GM12874 (cell line): ENCODE measurements around the gene CR2.

Experiments used
- TF ChIP-seq, protein P1 (sequence below): IDR thresholded peaks from 2 replicates; pipeline ENCODE4 v1.5.1; 2011; ENCODE audit warnings: low read depth, mild to moderate bottlenecking, control low read depth, low read length, moderate library complexity; ENCODE audit not compliant: insufficient read depth

CR2 gene

DNA sequence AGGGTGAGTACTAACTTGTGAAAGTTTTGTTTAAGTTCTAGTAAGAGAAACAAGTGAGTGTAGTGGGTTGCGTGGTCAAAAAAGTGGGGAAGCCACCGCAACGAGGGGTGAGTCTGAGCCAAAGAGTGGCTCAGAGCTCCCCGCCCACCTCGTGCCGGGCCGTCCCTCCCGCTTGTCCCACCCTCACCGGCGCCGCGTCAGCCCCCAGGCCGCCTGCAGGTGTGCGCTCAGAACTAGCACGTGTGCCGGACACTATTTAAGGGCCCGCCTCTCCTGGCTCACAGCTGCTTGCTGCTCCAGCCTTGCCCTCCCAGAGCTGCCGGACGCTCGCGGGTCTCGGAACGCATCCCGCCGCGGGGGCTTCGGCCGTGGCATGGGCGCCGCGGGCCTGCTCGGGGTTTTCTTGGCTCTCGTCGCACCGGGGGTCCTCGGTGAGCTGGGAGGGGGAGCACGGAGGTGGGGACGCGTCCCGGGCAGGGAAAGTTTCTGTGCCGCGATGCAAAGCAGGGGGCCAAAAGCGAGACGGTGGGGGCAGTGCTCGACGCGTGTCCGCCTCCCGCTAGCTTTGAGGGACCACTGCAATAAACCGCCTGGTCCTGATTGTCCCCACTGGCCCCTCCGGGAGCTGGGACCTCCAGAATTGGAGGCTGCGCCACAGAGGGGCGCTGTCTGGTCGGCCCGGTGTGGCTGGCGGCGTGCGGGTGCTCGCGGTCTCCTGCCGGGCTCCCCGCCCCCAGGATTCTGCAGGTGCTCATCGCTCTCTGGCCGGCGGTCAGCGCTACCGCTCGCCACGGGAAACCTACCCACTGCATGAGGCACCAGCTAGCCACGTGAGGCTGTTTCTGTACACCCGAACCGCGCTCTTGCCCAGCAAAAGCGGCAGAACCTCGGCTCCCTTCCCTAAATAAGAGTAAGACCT is at the start of gene CR2:
TSS of gene CR2 (plus strand) at position 283 of the 919 bp plus-strand sequence. CDS start at position 374, 91 bp downstream.
- TF ChIP-seq, protein P1, sequence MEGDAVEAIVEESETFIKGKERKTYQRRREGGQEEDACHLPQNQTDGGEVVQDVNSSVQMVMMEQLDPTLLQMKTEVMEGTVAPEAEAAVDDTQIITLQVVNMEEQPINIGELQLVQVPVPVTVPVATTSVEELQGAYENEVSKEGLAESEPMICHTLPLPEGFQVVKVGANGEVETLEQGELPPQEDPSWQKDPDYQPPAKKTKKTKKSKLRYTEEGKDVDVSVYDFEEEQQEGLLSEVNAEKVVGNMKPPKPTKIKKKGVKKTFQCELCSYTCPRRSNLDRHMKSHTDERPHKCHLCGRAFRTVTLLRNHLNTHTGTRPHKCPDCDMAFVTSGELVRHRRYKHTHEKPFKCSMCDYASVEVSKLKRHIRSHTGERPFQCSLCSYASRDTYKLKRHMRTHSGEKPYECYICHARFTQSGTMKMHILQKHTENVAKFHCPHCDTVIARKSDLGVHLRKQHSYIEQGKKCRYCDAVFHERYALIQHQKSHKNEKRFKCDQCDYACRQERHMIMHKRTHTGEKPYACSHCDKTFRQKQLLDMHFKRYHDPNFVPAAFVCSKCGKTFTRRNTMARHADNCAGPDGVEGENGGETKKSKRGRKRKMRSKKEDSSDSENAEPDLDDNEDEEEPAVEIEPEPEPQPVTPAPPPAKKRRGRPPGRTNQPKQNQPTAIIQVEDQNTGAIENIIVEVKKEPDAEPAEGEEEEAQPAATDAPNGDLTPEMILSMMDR, result peak; percentile 78

DNA sequence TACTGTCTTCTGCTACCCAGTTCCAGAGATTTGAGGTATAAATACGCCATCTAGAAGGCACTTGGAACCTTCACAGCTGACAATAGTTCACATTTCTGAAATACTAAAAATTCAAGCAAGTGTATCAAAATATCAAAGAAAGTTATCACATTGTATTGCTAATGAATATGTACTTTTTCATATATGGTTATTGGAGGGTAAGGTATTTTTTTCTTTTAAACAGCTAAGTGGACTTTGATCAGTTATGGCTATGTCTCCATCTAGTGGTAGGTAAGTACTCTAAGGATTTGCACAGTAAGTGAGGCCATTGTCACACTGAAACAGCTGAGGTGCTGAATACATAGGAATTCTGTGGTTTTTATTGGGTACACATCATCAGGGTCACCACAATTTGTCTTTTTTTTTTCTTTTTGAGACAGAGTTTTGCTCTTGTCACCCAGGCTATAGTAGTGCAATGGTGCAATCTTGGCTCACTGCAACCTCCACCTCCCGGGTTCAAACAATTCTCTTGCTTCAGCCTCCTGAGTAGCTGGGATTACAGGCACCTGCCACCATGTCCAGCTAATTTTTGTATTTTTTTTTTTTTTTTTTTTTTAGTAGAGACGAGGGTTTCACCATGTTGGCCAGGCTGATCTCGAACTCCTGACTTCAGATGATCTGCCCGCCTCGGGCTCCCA is 49.1 kb upstream of the CR2 start:
- TF ChIP-seq, protein P1, result peak; percentile 56

DNA sequence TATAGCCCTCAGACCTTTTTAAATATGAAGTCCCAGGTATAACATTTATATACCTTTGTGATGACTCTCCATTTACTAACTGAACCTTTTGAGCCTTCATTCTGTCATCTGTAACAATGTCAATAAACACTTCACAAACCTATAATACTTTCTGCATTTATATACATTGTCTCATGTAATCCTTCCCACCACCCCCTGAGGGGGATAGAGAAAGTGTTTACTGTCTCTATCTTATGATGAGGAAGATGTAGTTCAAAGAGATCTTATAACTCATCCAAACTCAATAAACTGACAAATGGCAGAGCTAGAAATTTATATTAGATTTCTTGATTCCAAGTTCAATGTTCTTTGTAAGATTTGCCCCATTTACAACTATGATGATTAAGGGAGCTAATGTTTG is 48.3 kb upstream of the CR2 start:
- TF ChIP-seq, protein P1, result no peak

GRCh38 chr1:207407655-207408260 is 46.4 kb upstream of the CR2 start:
- TF ChIP-seq, protein P1, result no peak

GRCh38 chr1:207412845-207413244 is 41.3 kb upstream of the CR2 start:
- TF ChIP-seq, protein P1, result no peak

DNA sequence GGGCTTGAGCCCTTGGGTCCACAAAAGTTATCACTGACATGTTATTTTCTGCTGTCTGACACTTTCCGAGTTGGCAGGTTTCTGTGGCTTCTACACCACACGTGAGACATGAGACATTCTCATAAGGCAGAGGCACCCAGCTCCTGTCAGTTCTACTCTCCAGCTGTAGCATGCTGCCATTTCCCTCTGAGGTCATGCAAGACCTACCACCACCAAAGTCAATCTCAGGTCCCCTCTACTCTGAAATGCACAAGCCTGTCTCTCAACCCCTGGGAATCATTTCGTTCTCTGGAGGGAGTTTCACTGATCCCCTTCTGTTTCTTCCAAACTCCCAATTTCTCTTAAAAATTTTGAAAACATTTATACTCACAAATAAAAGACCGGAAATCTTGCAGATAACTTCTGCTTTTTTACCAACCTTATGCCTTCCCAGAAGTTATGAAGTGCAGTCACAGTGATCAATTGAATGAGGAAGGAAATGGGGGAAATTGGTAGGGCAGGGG is 39.5 kb upstream of the CR2 start:
- TF ChIP-seq, protein P1, result no peak

- TF ChIP-seq, protein P1, result no peak
Measured at GRCh38 chr1:207417076-207417475, 37.1 kb upstream of the CR2 start.
